PFSK-1 (cell line): ENCODE data around the gene YWHAQ.

Experiments
- POLR2AphosphoS5 ChIP-seq: IDR thresholded peaks from 2 replicates; pipeline ENCODE4 v1.6.1; 2012; ENCODE audit warnings: low read depth, mild to moderate bottlenecking, control low read depth, low read length, moderate library complexity
- SIN3A ChIP-seq: IDR thresholded peaks from 2 replicates; pipeline ENCODE4 v1.6.1; 2012; ENCODE audit warnings: mild to moderate bottlenecking, low read length, moderate library complexity, borderline replicate concordance; ENCODE audit not compliant: insufficient read depth
- TF ChIP-seq, protein P1 (sequence below), 2 experiments: IDR thresholded peaks; 2 replicates each; pipeline versions ENCODE4 v1.6.1 to v1.8.0; 2011 to 2012; ENCODE audit warnings: low read depth in 2 of 2, low read length in 2 of 2, control low read depth in 1 of 2, inconsistent platforms in 1 of 2, mild to moderate bottlenecking in 1 of 2, moderate library complexity in 1 of 2; ENCODE audit not compliant: insufficient read depth in 1 of 2

DNA sequence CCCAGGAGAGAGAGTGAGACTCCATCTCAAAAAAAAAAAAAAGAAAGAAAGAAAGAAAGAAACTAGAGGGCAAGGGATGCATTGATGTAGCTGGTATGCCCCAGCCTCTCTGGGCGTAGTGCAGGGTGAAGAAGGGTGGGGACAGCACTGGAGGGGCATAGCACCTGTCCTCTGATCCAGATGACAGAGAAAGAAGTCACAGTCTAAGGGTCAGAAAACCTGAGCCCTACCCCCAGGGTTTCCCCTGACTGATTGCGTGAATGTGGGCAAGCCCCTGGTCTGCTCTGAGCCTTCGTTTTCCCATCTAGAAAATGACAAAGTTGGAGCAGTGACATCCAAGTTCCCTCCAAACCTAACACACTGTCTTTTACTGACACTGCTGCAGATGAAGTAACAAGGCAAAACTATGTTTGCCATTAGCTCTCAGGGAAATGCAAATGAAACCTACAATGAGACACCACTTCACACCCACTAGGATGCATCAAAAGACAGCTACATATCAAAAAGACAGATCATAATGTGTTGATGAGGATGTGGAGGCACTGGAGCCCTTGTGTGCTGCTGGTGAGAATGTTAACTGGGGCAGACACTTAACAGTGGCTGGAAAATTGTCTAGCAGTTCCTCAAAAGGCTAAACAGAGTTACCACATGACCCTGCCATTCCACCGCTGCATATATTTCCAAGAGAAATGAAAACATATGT, 19.5 kb upstream of the YWHAQ start:
- TF ChIP-seq SIN3A (no peak), POLR2AphosphoS5 (no peak)
- TF ChIP-seq, protein P1, sequence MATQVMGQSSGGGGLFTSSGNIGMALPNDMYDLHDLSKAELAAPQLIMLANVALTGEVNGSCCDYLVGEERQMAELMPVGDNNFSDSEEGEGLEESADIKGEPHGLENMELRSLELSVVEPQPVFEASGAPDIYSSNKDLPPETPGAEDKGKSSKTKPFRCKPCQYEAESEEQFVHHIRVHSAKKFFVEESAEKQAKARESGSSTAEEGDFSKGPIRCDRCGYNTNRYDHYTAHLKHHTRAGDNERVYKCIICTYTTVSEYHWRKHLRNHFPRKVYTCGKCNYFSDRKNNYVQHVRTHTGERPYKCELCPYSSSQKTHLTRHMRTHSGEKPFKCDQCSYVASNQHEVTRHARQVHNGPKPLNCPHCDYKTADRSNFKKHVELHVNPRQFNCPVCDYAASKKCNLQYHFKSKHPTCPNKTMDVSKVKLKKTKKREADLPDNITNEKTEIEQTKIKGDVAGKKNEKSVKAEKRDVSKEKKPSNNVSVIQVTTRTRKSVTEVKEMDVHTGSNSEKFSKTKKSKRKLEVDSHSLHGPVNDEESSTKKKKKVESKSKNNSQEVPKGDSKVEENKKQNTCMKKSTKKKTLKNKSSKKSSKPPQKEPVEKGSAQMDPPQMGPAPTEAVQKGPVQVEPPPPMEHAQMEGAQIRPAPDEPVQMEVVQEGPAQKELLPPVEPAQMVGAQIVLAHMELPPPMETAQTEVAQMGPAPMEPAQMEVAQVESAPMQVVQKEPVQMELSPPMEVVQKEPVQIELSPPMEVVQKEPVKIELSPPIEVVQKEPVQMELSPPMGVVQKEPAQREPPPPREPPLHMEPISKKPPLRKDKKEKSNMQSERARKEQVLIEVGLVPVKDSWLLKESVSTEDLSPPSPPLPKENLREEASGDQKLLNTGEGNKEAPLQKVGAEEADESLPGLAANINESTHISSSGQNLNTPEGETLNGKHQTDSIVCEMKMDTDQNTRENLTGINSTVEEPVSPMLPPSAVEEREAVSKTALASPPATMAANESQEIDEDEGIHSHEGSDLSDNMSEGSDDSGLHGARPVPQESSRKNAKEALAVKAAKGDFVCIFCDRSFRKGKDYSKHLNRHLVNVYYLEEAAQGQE (IDR thresholded peaks at IDR 0.05; ENCODE audit: insufficient read depth in 1 of 2, low read depth in 2 of 2, low read length in 2 of 2), result no peak
